Body of pancreas (tissue), 4 donors: ENCODE results near the gene GLMN.

ENCODE experiments used
- CTCF ChIP-seq, 7 experiments: fragments of 450-650 bp in 4 of 7; fragments of 200-600 bp in 3 of 7; sonication (generic) in 3 of 7; IDR thresholded peaks; one replicate each; pipeline ENCODE4 v1.5.1; 2016 to 2019; ENCODE audit warnings: antibody characterized with exemption in 7 of 7
- POLR2A ChIP-seq, 3 donors: fragments of 450-650 bp; IDR thresholded peaks; one replicate each; pipeline ENCODE4 v1.6.1; 2016; ENCODE audit warnings: antibody characterized with exemption in 3 of 3, mild to moderate bottlenecking in 2 of 3

- TF ChIP-seq CTCF (IDR thresholded peaks at IDR 0.05) (no peak), POLR2A (IDR thresholded peaks at IDR 0.05) (no peak)
Measured at GRCh38 chr1:92244376-92244775, 54.4 kb downstream of the GLMN start.
